Endometrium (tissue), 2 donors: ENCODE results near the gene LRSAM1.

Experiments
- FAIRE-seq: peaks from 2 replicates; lab custom pipeline; 2012; peaks lifted over from hg19 to GRCh38; lab: Jason Lieb, UNC
- donor health status: control.
- donor health status: control.

Gene LRSAM1

GRCh38 chr9:127535834-127536233, 84.5 kb downstream of the LRSAM1 start:
- no peak for FAIRE-seq

- FAIRE-seq: no peak
Observed at GRCh38 chr9:127536499-127536898, 85.2 kb downstream of the LRSAM1 start.

GRCh38 chr9:127537014-127537413, 85.7 kb downstream of the LRSAM1 start:
- FAIRE-seq: no peak

GRCh38 chr9:127537792-127538191, 86.5 kb downstream of the LRSAM1 start:
- no peak for FAIRE-seq

- no peak for FAIRE-seq
Observed at GRCh38 chr9:127538849-127539258, 87.5 kb downstream of the LRSAM1 start.

GRCh38 chr9:127539259-127539981, 88.1 kb downstream of the LRSAM1 start:
- FAIRE-seq: no peak

GRCh38 chr9:127539982-127540663, 88.8 kb downstream of the LRSAM1 start:
- no peak for FAIRE-seq

DNA sequence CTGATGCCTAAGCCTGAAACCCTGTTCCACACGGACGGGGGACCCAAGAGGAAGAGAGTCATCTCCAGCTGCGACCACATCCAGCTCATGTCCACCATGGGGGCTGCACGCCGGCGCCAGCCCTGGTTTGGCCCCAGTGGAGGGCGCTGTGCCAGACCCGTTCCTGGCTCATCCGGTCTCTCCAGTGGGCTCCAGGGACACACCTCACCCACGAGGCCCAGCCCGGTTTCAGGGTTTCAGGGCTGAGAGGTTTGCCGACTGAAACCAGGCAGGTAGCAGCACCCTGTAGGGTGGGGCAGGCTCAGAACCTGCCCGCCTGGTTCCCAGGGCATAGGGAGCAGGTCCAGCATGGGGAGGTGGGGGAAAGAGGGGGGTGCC, 89.3 kb downstream of the LRSAM1 start:
- FAIRE-seq: no peak

GRCh38 chr9:127541176-127541575, 89.9 kb downstream of the LRSAM1 start:
- FAIRE-seq: no peak

- FAIRE-seq: no peak
Observed at GRCh38 chr9:127541865-127542264, 90.6 kb downstream of the LRSAM1 start.

- FAIRE-seq: no peak
Observed at GRCh38 chr9:127543221-127543620, 91.9 kb downstream of the LRSAM1 start.

DNA sequence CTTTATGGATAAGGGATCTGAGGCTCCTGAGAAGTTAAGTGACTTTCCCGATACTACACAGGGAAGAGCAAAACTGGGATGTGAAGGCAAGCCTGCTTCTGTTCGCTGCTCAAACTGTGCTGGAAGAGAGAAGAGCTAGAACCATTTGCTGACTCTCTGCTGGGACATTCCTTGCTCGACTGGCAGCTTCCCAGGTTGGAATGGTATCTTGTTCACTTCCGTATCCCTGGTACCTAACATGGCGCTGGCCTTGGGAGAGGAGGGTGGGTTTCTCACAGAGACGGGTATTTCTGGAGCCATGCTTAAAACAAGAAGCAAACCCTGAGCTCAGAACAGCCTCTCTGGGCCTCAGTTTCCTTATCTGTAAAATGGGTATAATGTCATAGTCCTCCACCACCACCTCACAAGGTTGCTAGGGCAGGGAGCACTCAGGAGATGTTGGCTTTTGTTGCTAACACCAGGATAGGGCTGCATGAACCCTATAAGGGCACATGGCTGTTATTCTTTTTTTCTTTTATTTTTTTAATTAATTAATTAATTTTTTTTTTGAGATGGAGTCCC, 92.7 kb downstream of the LRSAM1 start:
- FAIRE-seq: no peak

DNA sequence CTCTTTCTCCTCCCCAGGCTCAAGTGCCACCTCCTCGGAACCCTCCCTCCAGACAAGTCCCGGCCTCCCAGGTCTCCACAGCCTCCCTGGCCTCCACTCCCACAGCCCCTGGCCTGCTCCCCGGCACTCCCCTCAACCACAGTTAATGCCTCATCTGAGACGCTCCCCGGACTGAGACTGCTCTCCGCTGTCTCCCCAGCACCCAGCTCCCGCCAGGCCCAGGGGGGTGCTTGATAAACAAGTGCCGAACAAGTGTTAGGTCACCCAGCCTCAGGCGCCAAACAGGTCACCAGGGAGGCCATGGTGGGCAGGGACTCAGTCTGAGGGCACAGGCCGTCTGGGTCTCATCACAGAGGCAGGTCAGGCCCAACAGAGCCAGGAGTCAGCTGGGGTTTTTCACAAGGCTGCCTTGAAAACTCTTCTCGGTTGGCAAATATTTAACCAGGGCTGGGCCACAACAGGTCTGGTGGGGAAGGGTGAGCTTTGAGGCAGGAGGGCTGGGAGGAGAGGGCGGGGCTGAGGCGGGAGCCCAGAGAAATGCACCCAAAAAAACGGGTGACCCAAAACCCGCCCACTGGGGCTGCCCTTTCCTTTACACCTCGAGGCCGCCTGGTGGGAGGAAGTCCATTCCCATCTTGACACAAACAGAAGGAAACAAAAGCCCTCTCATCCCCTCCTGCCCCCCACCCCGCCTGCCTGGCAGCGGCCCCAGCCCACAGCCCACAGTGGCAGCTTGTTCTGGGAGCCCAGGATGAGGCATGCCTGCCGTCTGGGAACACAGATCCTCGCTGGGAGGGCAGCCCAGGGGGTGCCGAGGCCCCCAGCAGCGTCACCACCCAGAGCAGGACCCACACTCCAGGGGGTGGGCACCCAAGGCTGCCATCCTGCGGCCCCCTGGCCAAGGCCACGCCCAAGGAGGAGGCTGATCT, 94.2 kb downstream of the LRSAM1 start:
- no peak for FAIRE-seq

DNA sequence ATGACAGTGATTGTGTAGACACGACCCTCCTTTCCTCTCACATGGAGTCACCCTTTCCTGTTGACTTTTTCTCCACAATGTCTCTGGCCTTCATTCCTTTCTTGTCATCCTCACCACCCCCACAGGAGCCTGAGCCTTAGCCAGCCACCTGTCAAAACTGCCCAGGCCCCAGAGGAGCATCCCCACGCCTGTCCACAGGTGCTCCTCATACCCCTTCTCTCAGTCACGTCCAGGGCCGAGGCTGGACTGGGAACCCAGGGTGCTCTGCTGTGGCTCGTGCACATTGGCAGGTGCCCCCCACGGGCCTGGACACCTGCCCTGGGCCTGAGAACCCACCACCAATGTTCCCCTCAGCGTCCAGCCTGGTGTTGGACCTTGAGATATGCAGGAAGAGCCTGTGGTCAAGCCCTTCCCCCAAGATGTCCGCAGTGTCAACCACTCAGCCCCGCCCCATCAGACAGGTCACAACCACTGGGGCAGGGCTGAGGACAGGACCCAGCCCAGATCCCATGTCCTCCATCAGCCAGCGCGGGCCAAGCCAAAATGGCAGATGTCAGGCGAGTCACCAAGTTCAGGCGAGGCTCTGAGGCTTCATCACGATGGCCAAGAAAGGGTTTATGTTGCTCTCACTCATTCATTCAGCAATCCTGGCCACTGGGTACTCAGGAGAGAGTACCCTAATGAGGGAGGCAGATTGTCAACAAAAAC, 95.0 kb downstream of the LRSAM1 start:
- no peak for FAIRE-seq

DNA sequence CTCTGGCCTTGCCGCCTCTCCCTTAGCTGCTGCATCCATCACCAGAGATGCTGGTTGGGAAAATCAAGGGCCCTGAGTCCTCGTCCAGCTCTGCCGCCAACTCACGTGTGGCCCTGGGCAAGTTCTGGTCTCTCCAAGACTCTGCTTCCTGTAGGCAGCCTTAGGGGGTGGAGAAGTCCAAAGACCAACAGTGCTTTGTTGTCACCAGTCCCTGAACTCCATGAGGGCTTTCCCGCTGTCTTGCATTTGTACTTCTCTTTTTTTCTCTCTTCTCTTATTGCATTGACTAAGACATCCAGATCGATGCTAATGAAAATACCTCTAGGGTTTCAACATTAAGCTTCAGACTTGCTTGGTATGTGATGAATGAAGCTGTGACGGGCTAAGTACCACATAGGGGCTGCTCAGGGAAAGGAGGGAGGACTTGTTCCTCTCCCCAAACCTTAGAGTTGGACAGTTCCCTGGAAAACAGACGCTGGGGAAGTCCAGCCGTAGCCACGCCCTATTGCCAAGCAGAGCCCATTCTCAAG, 97.1 kb downstream of the LRSAM1 start:
- FAIRE-seq: no peak

DNA sequence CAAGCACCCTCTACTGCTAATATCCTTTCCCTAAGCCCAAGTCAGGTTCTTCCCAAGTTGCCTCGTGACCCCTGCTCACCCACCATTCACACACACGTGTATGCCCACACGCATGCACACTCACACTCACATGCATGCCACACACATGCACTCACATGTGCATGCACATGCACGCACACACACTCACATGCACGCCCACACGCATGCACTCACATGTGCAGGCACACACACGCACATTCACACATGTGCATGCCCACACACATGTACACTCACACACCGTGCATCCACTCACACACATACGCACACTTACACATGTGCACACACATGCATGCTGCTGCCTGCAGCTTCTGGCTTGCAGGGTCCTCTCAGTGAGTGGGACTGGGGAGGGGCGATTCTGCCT, 97.9 kb downstream of the LRSAM1 start:
- no peak for FAIRE-seq

DNA sequence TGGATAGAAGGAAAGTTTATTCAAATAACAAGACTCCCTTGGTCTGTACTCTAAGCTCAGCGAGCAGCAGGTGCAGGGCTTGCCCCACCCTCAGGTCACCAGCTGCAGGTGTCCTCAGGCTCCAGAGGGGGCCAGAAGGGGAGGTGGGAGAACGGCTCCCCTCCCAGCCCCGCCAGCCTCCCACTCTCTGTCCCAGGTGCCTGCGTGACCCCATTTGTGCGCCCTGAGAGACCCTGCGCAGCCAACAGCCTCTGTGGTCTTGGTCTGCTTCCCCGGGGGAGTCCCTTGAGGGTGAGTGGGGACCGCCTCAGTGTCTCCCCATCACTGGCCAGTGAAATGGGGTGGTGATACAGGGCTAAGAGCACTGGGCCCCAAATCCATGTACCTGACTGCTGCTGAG, 98.4 kb downstream of the LRSAM1 start:
- FAIRE-seq: no peak

DNA sequence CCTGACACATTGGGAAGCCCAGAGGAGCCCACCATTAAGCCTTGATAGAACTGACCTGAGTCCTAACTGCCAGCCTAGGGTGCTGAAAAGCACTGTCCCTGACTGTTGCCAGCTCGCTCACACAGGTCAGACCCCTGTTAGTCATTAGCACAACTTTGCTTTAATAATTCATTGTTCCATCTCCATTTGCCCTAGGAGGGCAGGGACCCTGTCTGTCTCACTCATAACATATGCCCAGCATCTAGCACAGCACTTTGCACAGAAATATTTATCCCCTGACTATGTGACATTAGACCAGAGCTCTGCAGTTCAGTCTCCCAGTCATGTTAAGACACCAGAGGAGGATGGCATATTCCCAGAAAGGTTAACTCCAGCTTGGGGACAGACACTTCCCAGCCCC, 99.0 kb downstream of the LRSAM1 start:
- FAIRE-seq: no peak

GRCh38 chr9:127550751-127551150, 99.4 kb downstream of the LRSAM1 start:
- FAIRE-seq: no peak
